Activated T-cell treated with anti-CD3 and anti-CD28 coated beads for 1 hour (primary cell): ENCODE results near the gene PCDHA8.
"Not testable (repeated sequence)": the region's sequence is repeated elsewhere in the genome, so short reads cannot be mapped to it uniquely, and the experiment has no call there.

Experiments used
- DNase-seq: peaks from one replicate; pipeline ENCODE4 v3.0.0-alpha.2; 2020; ENCODE audit warnings: low read depth

The PCDHA8 gene

GRCh38 chr5:140829511-140830501 lies 11.2 kb upstream of the PCDHA8 start:
- DNase-seq = not testable (repeated sequence)

- no peak for DNase-seq
Measured at GRCh38 chr5:140833993-140834392, 7.0 kb upstream of the PCDHA8 start, which contains the start of gene PCDHA7. PCDHA7 (plus strand) TSS chr5:140834269; CDS start chr5:140834384, 115 bp downstream.

GRCh38 chr5:140834439-140835008 lies 6.5 kb upstream of the PCDHA8 start:
- not testable (repeated sequence) for DNase-seq

GRCh38 chr5:140835622-140836510 lies 5.1 kb upstream of the PCDHA8 start:
- no peak for DNase-seq

GRCh38 chr5:140842798-140843733 lies 2.1 kb downstream of the PCDHA8 start:
- no peak for DNase-seq

- not testable (repeated sequence) for DNase-seq
Measured at GRCh38 chr5:140848139-140849102, 7.4 kb downstream of the PCDHA8 start, which contains the start of gene PCDHA9. PCDHA9 (plus strand) TSS chr5:140848382; CDS start chr5:140848496, 114 bp downstream.

GRCh38 chr5:140849831-140850634 lies 9.0 kb downstream of the PCDHA8 start:
- DNase-seq = not testable (repeated sequence)

- DNase-seq = no peak
Measured at GRCh38 chr5:140855772-140856674, 15.0 kb downstream of the PCDHA8 start, which contains the start of gene PCDHA10. PCDHA10 (plus strand) TSS chr5:140855897; CDS start chr5:140856049, 152 bp downstream.

GRCh38 chr5:140857177-140857986 lies 16.4 kb downstream of the PCDHA8 start:
- no peak for DNase-seq

- DNase-seq = no peak
Measured at GRCh38 chr5:140857987-140858240, 16.9 kb downstream of the PCDHA8 start.

GRCh38 chr5:140862441-140863295 lies 21.7 kb downstream of the PCDHA8 start:
- DNase-seq = no peak

GRCh38 chr5:140868721-140869554 lies 28.0 kb downstream of the PCDHA8 start, which contains the start of gene PCDHA11:
PCDHA11 (plus strand) TSS chr5:140868957; CDS start chr5:140869104, 147 bp downstream.
- no peak for DNase-seq

GRCh38 chr5:140869555-140869886 lies 28.5 kb downstream of the PCDHA8 start:
- no peak for DNase-seq

- DNase-seq = no peak
Measured at GRCh38 chr5:140870221-140871201, 29.5 kb downstream of the PCDHA8 start.
